PFSK-1 (cell line): Measurements from ENCODE around the gene IL18.

Experiments used
- FOXP2 ChIP-seq: optimal IDR thresholded peaks from 2 replicates; pipeline ENCODE3; 2011; ENCODE audit warnings: borderline replicate concordance, control low read depth, inconsistent platforms; ENCODE audit not compliant: insufficient read depth; ENCODE audit errors: extremely low read length, extremely low read depth
- POLR2AphosphoS5 ChIP-seq: IDR thresholded peaks from 2 replicates; pipeline ENCODE4 v1.6.1; 2012; ENCODE audit warnings: low read depth, mild to moderate bottlenecking, control low read depth, low read length, moderate library complexity
- SIN3A ChIP-seq: IDR thresholded peaks from 2 replicates; pipeline ENCODE4 v1.6.1; 2012; ENCODE audit warnings: mild to moderate bottlenecking, low read length, moderate library complexity, borderline replicate concordance; ENCODE audit not compliant: insufficient read depth
- TAF1 ChIP-seq: IDR thresholded peaks from 2 replicates; pipeline ENCODE4 v1.6.1; 2012; ENCODE audit warnings: low read length, control low read depth, borderline replicate concordance; ENCODE audit not compliant: insufficient read depth
- TF ChIP-seq, protein P1 (sequence below), 2 experiments: IDR thresholded peaks; 2 replicates each; pipeline versions ENCODE4 v1.6.1 to v1.8.0; 2011 to 2012; ENCODE audit warnings: low read depth in 2 of 2, low read length in 2 of 2, control low read depth in 1 of 2, inconsistent platforms in 1 of 2, mild to moderate bottlenecking in 1 of 2, moderate library complexity in 1 of 2; ENCODE audit not compliant: insufficient read depth in 1 of 2

The IL18 gene

DNA sequence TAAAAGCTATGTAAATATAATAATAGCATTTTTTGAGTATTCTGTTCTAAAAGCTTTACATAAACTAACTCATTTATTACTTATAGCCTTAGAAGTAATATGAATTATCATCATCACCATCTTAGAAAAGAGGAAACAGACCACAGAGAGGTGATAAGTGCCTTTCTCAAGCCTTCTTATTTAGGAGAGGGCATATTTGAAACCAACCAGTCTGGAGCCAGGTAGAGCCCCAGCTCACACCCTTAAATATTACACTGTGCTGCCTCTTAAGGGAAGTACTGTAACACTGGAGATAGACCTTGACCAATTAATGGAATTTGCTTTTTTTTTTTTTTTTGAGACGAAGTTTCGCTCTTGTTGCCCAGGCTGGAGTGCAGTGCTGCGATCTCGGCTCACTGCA lies 13.7 kb upstream of the IL18 start:
- TF ChIP-seq, protein P1, sequence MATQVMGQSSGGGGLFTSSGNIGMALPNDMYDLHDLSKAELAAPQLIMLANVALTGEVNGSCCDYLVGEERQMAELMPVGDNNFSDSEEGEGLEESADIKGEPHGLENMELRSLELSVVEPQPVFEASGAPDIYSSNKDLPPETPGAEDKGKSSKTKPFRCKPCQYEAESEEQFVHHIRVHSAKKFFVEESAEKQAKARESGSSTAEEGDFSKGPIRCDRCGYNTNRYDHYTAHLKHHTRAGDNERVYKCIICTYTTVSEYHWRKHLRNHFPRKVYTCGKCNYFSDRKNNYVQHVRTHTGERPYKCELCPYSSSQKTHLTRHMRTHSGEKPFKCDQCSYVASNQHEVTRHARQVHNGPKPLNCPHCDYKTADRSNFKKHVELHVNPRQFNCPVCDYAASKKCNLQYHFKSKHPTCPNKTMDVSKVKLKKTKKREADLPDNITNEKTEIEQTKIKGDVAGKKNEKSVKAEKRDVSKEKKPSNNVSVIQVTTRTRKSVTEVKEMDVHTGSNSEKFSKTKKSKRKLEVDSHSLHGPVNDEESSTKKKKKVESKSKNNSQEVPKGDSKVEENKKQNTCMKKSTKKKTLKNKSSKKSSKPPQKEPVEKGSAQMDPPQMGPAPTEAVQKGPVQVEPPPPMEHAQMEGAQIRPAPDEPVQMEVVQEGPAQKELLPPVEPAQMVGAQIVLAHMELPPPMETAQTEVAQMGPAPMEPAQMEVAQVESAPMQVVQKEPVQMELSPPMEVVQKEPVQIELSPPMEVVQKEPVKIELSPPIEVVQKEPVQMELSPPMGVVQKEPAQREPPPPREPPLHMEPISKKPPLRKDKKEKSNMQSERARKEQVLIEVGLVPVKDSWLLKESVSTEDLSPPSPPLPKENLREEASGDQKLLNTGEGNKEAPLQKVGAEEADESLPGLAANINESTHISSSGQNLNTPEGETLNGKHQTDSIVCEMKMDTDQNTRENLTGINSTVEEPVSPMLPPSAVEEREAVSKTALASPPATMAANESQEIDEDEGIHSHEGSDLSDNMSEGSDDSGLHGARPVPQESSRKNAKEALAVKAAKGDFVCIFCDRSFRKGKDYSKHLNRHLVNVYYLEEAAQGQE (IDR thresholded peaks at IDR 0.05; ENCODE audit: insufficient read depth in 1 of 2, low read depth in 2 of 2, low read length in 2 of 2), result no peak
- TF ChIP-seq FOXP2, result no peak

- TF ChIP-seq POLR2AphosphoS5 (no peak), SIN3A (no peak), FOXP2 (no peak), TAF1 (no peak)
- TF ChIP-seq, protein P1 (IDR thresholded peaks at IDR 0.05; ENCODE audit: insufficient read depth in 1 of 2, low read depth in 2 of 2, low read length in 2 of 2), result no peak
These were observed 12.2 kb upstream of the IL18 start for GRCh38 chr11:112176077-112176476.

DNA sequence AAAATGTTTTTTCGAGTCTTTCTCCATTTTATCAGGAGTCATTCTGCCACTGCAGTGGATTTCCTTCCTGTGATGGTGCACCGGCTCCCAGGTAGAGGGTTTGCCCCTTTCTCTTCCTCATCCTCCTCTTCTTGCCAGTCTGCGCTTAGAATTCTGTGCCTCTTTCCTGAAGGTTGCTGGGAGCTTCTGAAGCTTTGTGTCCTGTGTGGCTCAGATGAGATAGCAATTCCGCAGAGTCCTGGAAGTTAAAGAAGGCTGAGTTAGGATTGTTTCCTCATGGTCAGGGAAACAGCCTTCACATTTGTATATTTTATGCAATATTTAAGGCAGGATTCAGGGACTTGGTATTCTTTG lies 11.7 kb upstream of the IL18 start:
- TF ChIP-seq TAF1, result no peak
- TF ChIP-seq, protein P1 (IDR thresholded peaks at IDR 0.05; ENCODE audit: insufficient read depth in 1 of 2, low read depth in 2 of 2, low read length in 2 of 2), result no peak
- TF ChIP-seq FOXP2, result no peak
- TF ChIP-seq POLR2AphosphoS5, result no peak
- no peak for TF ChIP-seq SIN3A

DNA sequence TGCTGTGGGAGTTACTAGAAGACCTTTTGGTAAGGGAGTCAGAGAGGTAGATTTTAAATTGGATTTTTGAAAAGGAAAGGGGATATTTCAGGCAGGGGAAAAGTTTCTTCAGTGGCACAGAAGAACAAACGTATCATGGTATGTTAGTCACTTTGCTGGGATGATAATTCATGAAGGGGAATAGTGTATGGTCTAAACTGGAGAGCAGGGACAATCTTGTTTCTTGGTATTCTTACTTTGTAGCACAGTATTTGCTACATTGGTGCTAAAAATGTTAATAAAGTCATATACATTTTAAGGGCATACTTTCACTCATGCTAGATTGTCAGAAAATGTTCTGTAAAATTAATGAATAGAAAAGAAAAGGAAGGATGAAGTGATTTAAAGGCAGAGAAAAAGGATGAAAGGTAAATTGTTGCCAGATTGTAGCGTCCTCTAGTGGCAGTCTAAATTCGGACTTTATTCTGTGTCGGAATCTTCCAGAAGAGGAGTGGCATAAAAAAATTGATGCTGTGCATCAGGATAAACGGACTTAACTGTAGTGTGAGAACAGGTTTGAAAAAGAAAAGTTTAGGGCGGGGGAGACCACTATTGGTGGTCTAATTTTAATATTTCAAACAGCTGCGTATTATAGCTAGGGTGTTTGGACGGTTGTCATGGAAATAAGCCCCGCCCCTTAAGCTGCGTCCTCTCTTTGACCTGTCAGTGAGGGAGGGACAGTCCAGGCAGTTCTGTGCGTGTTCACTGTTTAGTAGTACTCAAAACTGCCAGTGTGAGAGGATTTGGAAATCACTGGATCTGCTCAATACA lies 11.1 kb upstream of the IL18 start, which contains the start of gene BCO2:
TSS of gene BCO2 (plus strand) at position 724 of the 810 bp plus-strand sequence. CDS start 90 bp downstream, outside the sequence.
- TF ChIP-seq SIN3A, result peak; percentile 55; the same call in 1 of the 2 replicates
- TF ChIP-seq POLR2AphosphoS5, result no peak
- TF ChIP-seq, protein P1 (IDR thresholded peaks at IDR 0.05; ENCODE audit: insufficient read depth in 1 of 2, low read depth in 2 of 2, low read length in 2 of 2), result no peak
- no peak for TF ChIP-seq FOXP2
- no peak for TF ChIP-seq TAF1
